HG03520 (cell line): ENCODE results near the gene ASF1B.
A peak's percentile ranks its signal among the peaks of the same experiment; 100 is the strongest.
"Not testable (repeated sequence)": the region's sequence is repeated elsewhere in the genome, so short reads cannot be mapped to it uniquely, and the experiment has no call there.

Experiments used
- ATAC-seq: cut with Tn5 transposase; IDR thresholded peaks from one replicate; pipeline ENCODE4 v1.9.1; 2021; ENCODE audit warnings: mild to moderate bottlenecking, moderate library complexity; ENCODE audit not compliant: unreplicated experiment

The ASF1B gene

DNA sequence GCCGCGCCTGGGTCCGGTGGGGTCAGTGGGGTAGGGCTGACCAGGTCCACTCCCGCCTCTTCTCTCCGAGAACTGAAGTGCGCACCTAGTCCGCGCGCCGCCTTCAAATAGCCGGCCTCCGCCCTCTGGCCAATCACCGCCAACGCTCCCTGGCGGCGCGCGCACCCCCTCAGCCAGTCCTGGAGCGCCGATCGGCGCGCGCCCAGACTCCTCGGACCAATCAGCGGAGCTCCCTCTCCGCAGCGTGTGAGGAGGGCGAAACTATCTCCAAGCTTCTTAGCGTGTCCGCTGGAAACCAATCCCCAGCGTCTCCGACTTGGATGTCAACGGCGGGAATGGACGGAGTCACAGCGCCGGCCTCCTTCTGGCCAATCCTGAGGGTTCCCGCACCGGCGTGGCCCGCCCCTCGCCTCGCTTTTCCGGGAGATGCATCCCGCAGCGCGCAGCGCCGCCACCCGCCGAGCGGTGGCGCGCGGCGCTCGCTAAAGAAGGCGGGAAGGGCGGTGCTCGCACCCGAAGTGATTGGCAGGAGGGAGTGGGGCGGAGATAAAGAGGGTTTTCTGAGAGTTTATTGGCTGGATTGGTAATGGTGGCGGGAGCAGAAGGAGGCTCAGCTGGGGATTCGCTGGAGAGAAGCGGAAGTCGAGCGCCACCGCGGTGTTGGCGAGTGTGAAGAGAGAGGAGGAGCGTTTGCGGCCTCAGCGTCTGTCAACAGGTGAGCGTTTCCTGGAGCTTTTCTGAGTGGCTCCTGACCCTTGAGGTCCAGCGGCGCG, at the start of gene ASF1B:
Gene ASF1B, minus strand, starts transcription at position 81 of the 773 bp plus-strand sequence. CDS start 133 bp downstream, outside the sequence.
- ATAC-seq: peak; percentile 76

DNA sequence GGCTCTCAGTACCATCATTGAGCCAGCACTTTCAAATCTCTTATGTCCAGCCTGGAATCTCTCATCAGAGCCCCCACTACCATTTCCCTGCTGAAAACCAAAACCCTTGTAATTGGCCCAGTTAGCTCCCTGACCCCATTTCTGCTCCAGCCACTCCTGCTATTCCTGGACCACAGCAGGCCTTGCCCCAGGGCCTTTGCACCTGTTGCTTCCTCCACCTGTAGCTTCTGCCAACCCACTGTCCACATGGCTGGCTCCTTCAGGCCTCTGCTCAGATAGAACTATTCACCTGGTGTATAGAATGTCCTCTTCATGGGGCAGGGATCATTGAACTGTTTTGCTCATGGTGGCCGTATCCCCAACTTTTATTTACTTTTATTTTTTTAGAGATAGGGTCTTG, 49.3 kb upstream of the ASF1B start:
- ATAC-seq: not testable (repeated sequence)

DNA sequence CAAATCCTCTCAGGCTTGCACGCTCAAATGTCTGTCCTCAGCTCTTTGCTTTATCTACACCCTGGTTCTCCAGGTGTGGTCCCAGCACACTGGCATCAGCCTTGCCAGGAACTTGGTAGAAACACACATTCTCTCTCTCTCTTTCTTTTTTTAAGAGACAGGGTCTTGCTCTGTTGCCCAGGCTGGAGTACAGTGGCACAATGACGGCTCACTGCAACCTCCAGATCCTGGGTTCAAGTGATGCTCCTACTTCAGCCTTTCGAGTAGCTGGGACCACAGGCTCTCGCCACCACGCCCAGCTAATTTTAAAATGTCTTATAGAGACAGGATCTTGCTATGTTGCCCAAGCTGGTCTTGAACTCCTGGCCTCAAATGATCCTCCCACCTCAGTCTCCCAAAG, 48.8 kb upstream of the ASF1B start:
- ATAC-seq: no peak

GRCh38 chr19:14183741-14184350, 47.5 kb upstream of the ASF1B start:
- no peak for ATAC-seq

DNA sequence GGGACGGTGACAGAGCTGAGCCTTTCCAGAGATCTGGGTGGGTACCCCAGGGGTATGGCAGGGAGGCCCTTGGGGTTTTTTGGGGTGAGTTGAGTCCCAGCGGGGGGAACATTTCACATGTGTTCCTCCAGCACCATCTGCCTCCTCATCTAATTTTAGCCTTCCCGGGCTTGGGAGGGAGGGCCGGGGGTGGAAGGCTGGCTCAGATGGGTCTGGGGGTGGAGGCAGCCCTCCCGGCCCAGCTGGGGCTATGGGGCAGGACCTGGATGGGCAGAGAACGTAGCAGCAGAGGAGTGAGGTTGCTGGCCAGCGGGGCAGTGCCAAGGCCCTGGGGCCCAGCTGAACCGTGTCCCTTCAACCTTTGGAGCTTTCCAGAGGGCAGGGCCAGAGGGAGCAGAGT, 46.1 kb upstream of the ASF1B start:
- ATAC-seq: no peak

GRCh38 chr19:14181906-14182305, 45.5 kb upstream of the ASF1B start:
- no peak for ATAC-seq

DNA sequence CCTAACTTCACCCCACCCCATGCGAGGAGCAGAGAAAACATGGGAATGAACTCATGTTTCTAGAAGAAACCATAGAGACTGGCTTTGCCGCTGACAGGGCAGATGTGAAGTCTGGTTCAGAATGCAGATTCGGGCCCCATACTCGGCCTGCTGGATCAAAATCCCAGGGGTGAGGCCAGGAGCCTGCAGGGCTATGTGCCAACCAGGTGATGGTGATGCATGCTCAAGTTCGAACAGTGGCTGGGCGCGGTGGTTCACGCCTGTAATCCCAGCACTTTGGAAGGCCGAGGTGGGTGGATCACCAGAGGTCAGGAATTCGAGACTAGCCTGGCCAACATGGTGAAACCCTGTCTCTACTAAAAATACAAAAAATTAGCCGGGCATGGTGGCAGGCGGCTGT, 44.8 kb upstream of the ASF1B start:
- ATAC-seq: not testable (repeated sequence)

DNA sequence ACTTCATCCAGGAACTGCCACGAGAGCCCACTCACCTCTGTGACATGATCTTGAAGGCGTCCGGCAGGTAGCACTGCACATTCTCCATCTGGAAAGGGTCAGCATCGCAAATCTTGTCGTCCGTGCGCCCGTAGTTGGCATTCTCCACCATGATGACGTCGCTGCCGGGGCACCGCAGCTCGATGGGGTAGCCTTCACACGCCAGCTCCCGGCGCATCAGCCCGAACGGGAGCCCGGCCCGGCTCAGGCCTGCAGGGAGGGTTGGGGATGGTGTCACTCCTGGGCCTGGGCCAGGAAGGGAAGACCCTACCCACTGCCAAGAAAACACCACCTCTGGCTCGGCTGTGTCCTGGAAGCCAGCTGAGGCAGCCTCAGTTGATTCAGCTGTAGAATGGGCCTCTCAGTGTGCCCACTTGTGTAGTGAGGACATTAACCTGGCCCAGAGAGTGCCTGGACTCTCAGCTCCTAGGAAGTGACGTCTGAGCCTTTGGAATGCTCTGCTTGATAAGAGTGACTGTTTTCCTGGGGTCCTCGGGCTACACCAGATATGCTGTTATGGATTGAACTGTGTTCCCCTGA, 41.2 kb upstream of the ASF1B start:
- no peak for ATAC-seq

- no peak for ATAC-seq
Observed at GRCh38 chr19:14175351-14175792, 39.0 kb upstream of the ASF1B start.

DNA sequence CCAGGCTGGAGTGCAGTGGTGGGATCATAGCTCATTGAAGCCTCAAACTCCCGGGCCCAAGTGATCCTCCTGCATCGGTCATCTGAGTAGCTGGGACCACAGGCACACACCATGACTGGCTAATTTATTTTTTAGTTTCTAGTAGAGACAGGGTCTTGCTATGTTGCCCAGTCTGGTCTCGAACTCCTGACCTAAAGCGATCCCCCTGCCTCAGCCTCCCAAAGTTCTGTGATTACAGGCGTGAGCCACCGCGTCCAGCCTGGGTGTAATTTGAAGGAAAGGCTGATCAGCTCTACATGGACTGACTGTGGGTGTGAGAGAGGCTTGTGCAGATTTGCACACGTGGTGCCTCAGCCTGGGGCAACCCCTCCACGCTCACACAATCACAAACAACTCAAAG, 38.5 kb upstream of the ASF1B start:
- no peak for ATAC-seq

GRCh38 chr19:14168993-14169392, 32.6 kb upstream of the ASF1B start:
- no peak for ATAC-seq

DNA sequence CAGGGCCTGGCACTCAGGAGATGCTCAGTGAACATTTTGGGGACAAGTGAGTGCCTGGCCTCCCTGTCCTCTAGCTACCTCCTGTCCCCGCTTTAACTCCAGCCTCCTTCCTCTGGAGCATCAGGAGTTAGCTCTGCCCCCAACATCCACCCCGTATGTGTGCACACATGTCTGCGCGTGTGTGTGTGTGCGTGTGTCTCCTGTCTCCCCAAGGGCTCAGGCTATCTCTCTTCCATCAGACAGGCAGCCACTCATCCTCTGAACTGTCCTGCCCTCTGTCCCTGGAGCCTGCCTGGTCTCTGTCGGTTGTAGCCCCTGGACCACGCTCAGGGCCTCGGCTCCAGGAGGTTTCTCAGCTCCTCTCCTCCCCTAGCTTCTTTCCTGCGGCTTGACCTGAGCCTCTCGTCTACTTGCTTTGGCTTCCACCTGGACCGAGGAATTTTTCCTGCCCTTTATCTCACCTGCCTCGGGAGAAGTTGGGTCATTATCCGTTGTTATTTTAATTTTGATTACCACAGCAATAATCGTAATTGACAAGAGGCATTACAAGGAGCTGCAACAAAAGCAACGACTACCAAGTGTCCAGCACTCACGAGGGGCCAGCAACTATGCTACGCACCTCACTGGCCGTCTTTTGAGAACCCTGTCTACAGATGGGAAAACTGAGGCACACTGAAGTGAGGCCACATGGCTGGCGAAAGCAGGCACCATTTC, 32.0 kb upstream of the ASF1B start:
- no peak for ATAC-seq

- ATAC-seq: no peak
Observed at GRCh38 chr19:14167576-14168138, 31.3 kb upstream of the ASF1B start.

GRCh38 chr19:14166999-14167575, 30.7 kb upstream of the ASF1B start:
- no peak for ATAC-seq

- ATAC-seq: no peak
Observed at GRCh38 chr19:14165990-14166830, 29.8 kb upstream of the ASF1B start.

GRCh38 chr19:14164724-14165493, 28.5 kb upstream of the ASF1B start:
- no peak for ATAC-seq

GRCh38 chr19:14164082-14164481, 27.7 kb upstream of the ASF1B start:
- no peak for ATAC-seq

DNA sequence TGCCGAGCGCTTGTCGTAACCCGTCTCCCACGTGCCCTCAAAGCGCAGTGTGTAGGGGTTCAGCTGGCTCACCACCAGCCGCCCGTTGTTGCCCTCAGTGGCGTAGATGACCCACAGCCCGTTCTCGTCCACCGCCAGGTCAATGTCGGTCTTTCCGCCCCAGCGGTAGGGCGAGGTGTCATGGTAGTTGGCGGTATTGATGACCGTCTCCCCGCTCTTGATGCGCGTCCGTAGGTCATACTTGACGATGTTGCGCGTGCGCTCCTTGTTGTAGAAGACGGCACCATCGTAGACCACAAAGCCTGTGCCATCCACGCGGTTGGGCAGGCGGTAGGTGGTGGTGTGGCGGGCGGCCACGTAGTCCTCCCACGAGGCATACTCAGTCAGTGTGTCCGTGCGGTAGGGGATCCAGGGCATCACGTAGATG, 26.5 kb upstream of the ASF1B start:
- ATAC-seq: no peak

GRCh38 chr19:14161305-14161704, 24.9 kb upstream of the ASF1B start:
- ATAC-seq: no peak
